GM19397 (cell line): ENCODE results near the gene SGCA.

ENCODE experiments used
- ATAC-seq: cut with Tn5 transposase; IDR thresholded peaks from one replicate; pipeline ENCODE4 v1.9.1; 2021; ENCODE audit warnings: mild to moderate bottlenecking, moderate library complexity; ENCODE audit not compliant: unreplicated experiment

Gene SGCA

DNA sequence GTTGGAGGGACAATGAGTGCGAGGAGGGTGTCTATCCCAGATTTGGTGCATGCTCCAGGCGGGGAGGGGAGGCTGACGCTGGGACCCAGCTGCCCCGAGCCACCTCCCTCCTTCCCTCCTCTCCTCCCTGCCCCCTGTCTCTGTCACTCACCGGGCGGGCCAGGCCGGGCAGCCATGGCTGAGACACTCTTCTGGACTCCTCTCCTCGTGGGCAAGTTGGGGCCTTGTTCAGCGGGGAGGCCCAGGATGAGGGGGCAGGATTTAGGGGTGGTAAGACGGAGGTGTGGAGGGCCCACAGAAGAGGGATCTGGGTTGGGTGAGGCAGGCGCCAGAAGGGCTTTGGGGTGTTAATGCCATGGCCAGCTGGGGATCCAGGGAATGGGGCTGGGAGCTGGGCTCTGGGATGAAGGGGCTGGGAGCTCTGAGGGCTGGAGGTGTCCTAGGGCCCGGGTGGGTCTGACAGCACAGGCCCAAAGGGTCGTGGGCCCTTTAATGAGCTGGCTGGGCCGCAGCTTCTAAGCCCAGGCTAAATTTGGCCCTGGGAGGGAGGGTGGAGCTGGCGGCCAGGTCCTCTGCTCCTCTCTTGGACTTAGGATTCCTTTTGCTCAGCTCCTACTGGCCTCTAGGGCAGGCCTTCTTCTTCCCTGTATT is at the start of gene SGCA:
TSS of gene SGCA (plus strand) at position 139 of the 651 bp plus-strand sequence. CDS start at position 175, 36 bp downstream.
- ATAC-seq = no peak

DNA sequence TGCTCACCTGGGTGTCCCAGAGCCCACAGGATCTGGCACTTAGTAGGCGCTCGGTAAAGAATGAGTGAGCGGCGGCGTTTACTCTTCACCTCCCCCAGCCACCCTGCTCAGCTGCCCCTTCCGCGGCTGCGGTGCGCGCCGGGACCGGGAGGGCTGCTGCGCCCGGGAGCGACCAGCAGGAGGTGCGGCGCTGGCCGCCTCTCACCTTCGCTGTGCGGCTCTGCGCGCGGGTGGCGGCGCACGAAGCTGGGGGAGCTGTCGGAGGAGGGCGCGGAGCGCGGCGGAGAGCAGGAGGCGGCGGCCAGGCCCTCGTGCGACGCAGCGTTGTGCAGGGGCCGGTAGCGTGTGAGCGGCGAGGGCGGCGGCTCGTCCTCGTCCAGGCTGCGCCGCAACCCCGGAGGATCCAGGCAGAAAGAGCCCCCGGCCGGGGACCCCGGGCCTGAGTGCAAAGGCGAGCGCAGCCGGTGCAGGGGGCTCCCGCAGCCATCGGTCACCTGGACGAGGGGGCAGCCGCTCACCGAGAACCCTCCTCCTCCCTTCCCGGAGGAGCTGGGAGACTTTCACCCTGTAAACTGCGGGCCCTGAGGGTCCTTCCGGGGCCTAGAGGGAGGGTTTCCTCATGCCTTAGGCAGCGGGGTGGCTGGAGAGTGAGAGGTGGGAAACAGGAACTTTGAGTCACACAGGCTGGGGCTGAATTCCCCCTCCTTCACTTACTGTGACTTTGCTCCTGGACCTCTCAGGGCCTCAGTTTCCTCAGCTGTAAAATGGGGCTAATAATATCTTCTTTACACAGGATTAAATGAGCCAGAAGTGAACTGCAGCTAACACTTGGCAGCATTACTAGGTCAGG is 48.4 kb upstream of the SGCA start:
- no peak for ATAC-seq

GRCh38 chr17:50118076-50118827 is 47.6 kb upstream of the SGCA start:
- ATAC-seq = no peak

- ATAC-seq = no peak
Observed at GRCh38 chr17:50118828-50119218, 47.0 kb upstream of the SGCA start.

- ATAC-seq = no peak
Observed at GRCh38 chr17:50120475-50121253, 45.1 kb upstream of the SGCA start.

GRCh38 chr17:50122945-50123344 is 42.9 kb upstream of the SGCA start:
- ATAC-seq = no peak

- ATAC-seq = no peak
Observed at GRCh38 chr17:50123649-50124349, 42.0 kb upstream of the SGCA start.

GRCh38 chr17:50125420-50125997 is 40.3 kb upstream of the SGCA start:
- no peak for ATAC-seq

- ATAC-seq = no peak
Observed at GRCh38 chr17:50127697-50128361, 38.0 kb upstream of the SGCA start.

DNA sequence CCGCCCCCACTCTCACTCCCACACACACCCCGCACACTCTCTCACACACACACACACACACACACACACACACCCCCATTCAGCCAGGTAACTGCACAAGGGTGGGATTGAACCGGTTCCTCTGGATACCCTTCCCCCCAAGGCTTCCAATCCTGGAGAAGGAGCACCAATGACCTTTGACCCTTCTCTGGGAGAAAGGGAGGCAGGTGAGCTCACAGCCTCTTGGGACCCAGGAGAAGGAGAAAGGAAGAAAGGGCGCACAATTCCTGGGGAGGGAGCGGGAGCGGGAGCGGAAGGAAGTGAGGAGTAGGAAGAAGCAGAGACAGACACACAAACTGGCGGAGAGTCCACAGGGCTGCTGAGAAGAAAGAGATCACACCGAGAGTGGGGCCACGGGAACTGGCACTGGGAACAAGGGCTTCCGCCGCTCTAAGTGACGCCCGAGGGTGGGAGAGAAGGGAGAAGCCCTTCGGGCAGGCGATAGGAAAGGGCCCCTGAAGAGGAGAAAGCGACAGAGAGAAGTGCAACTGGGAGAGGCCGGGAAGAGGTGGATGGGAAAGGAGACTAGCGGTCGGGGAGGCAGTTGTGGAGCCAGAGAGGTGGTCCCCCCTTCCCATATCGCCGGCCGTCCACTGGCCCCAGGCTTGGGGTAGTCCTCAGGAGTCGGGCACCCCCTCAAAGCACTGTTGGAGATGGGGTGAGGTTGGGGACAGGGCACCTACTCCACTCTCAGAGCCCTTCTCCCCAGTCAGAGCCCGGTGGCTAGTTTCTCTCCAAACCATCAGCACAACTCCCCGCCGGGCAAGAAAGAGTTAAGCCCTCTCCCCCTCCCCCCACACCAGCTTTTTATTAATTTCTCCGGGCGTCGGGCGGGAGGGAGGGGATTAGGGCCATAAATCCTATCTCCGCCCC is 37.1 kb upstream of the SGCA start:
- no peak for ATAC-seq

- ATAC-seq = no peak
Observed at GRCh38 chr17:50129353-50129727, 36.5 kb upstream of the SGCA start.

- ATAC-seq = no peak
Observed at GRCh38 chr17:50129728-50130558, 35.9 kb upstream of the SGCA start, which contains the start of gene SAMD14. SAMD14 (minus strand) TSS chr17:50130160; CDS start chr17:50124959, 5,201 bp downstream.

GRCh38 chr17:50130559-50131305 is 35.1 kb upstream of the SGCA start:
- ATAC-seq = no peak

DNA sequence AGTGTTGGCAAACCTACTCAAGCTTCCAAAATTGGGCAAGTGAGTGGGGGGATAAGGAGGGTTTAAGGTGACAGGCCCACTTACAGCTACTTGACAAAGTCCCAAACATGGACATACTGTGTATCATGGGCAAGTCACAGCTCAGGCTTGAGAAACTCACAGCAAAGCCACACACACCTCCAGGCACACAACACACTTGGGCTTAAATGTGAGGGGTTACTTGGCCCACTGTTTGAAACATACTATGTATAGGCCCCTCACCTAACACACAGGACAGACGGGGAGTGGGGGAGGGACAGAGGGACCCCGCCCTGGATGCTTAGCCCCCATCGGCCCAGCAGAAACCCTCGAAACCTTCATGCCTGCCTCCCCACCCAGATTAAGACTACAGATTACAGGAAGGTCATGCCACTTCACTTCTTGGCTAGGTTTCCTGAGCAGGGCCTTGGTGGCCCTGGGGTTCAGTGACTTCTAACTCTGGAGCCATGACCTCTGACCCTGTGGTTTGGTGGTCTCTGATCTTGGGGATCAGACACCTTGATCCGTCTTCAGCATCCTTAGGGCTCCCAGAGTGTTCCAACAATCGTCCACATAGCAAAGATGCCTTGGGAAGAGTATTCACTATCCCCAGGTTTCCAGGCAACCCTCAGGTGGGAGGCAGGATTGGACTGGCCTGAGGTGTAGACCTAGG is 33.6 kb upstream of the SGCA start:
- no peak for ATAC-seq

- no peak for ATAC-seq
Observed at GRCh38 chr17:50133028-50133768, 32.6 kb upstream of the SGCA start.
